PC-3 (cell line): ENCODE measurements around the gene EEF1AKMT4. TPM values are rescaled to one million over a fixed set of nuclear protein-coding genes. Genes with fewer than 3 reads are reported as not detected.
A peak's percentile ranks its signal among the peaks of the same experiment; 100 is the strongest.
"Not testable (repeated sequence)": the region's sequence is repeated elsewhere in the genome, so short reads cannot be mapped to it uniquely, and the experiment has no call there.

Experiments used
- ATAC-seq: fragments of 200-7000 bp; cut with Tn5 transposase; 2 replicates; pipeline ENCODE4 v1.9.1; 2020; ENCODE audit warnings: mild to moderate bottlenecking, moderate library complexity
- BruUV-seq: library from RNA; stranded (reverse); fragments of 400-500 nt; replicated peaks from 2 replicates; lab custom pipeline; 2021; lab: Mats Ljungman, UMichigan
- CTCF ChIA-PET: fragments of 300-600 bp; sonication (Branson Sonifier 250); formaldehyde crosslinking; loops from one replicate; lab custom pipeline; 2022; ENCODE audit warnings: antibody characterized with exemption; lab: Charles Lee
- POLR2A ChIA-PET: fragments of 300-600 bp; sonication (Branson Sonifier 250); formaldehyde crosslinking; loops from one replicate; lab custom pipeline; 2022; ENCODE audit warnings: antibody characterized with exemption; ENCODE audit not compliant: unreplicated experiment; lab: Charles Lee
- DNase-seq: peaks from one replicate; pipeline ENCODE4 v3.0.0-alpha.2; 2015
- H2AFZ ChIP-seq: fragments of 300-600 bp; sonication (generic); 2 replicates; pipeline ENCODE4 v1.6.0; 2016; ENCODE audit warnings: antibody characterized with exemption, low read length
- H3F3A ChIP-seq: fragments of 300-600 bp; sonication (generic); one replicate; pipeline ENCODE4 v1.6.0; 2017; ENCODE audit warnings: antibody characterized with exemption, low read length, control low read depth, mild to moderate bottlenecking; ENCODE audit not compliant: unreplicated experiment
- H3K27ac ChIP-seq: fragments of 300-600 bp; sonication (generic); 2 replicates; pipeline ENCODE4 v1.5.1; 2016; ENCODE audit warnings: mild to moderate bottlenecking, low read length
- H3K27me3 ChIP-seq: fragments of 300-600 bp; sonication (generic); 2 replicates; pipeline ENCODE4 v1.6.1; 2016; ENCODE audit warnings: low read length, mixed read lengths
- H3K36me3 ChIP-seq: fragments of 300-600 bp; sonication (generic); 2 replicates; pipeline ENCODE4 v1.6.1; 2016; ENCODE audit warnings: low read depth, mixed run types, low read length, mixed read lengths
- H3K4me1 ChIP-seq: fragments of 300-600 bp; sonication (generic); 2 replicates; pipeline ENCODE4 v1.5.1; 2016; ENCODE audit warnings: low read length; ENCODE audit not compliant: insufficient read depth
- H3K4me2 ChIP-seq: fragments of 300-600 bp; sonication (generic); 2 replicates; pipeline ENCODE4 v1.6.0; 2016; ENCODE audit warnings: low read length
- H3K4me3 ChIP-seq: fragments of 300-600 bp; sonication (generic); 2 replicates; pipeline ENCODE4 v1.5.1; 2016; ENCODE audit warnings: mild to moderate bottlenecking, low read length, mixed read lengths
- H3K79me2 ChIP-seq: fragments of 300-600 bp; sonication (generic); 2 replicates; pipeline ENCODE4 v1.6.1; 2017; ENCODE audit warnings: low read length, mixed read lengths
- H3K9ac ChIP-seq: fragments of 300-600 bp; sonication (generic); 2 replicates; pipeline ENCODE4 v1.6.0; 2016; ENCODE audit warnings: mild to moderate bottlenecking, low read length
- H3K9me2 ChIP-seq: fragments of 300-600 bp; sonication (generic); replicated peaks from 2 replicates; pipeline ENCODE4 v1.6.1; 2016; ENCODE audit warnings: mixed run types, low read length, mixed read lengths
- H3K9me3 ChIP-seq: fragments of 300-600 bp; sonication (generic); 2 replicates; pipeline ENCODE4 v1.6.1; 2016; ENCODE audit warnings: low read length, mixed read lengths
- H4K20me1 ChIP-seq: fragments of 300-600 bp; sonication (generic); 2 replicates; pipeline ENCODE4 v1.6.1; 2016; ENCODE audit warnings: low read length, mixed read lengths
- EZH2 ChIP-seq: fragments of 300-600 bp; sonication (generic); IDR thresholded peaks from one replicate; pipeline ENCODE4 v1.6.1; 2017; ENCODE audit warnings: antibody characterized with exemption, mild to moderate bottlenecking, low read length; ENCODE audit not compliant: unreplicated experiment
- EZH2phosphoT487 ChIP-seq: fragments of 300-600 bp; sonication (generic); IDR thresholded peaks from 2 replicates; pipeline ENCODE4 v1.6.1; 2018; ENCODE audit warnings: mild to moderate bottlenecking, antibody characterized with exemption, low read length, borderline replicate concordance
- intact Hi-C: fragments of 100-400 bp; cut with micrococcal nuclease; formaldehyde crosslinking; loops from 2 replicates; pipeline ENCODE4 v1.9.0; 2023
- total RNA-seq: library from RNA; depleted of rRNA; stranded (reverse); fragments of >200 nt; gene quantifications from 2 replicates; pipeline ENCODE4 v1.2.3, GENCODE V29; 2014
- TF ChIP-seq, protein P1 (sequence below): fragments of 300-600 bp; sonication (generic); conservative IDR thresholded peaks from 2 replicates; pipeline ENCODE4 v1.5.1; 2017; ENCODE audit warnings: antibody characterized with exemption, low read depth, mild to moderate bottlenecking, low read length

Gene EEF1AKMT4
- total RNA-seq, 1 experiment from 2014 or later, result 27.3 TPM

DNA sequence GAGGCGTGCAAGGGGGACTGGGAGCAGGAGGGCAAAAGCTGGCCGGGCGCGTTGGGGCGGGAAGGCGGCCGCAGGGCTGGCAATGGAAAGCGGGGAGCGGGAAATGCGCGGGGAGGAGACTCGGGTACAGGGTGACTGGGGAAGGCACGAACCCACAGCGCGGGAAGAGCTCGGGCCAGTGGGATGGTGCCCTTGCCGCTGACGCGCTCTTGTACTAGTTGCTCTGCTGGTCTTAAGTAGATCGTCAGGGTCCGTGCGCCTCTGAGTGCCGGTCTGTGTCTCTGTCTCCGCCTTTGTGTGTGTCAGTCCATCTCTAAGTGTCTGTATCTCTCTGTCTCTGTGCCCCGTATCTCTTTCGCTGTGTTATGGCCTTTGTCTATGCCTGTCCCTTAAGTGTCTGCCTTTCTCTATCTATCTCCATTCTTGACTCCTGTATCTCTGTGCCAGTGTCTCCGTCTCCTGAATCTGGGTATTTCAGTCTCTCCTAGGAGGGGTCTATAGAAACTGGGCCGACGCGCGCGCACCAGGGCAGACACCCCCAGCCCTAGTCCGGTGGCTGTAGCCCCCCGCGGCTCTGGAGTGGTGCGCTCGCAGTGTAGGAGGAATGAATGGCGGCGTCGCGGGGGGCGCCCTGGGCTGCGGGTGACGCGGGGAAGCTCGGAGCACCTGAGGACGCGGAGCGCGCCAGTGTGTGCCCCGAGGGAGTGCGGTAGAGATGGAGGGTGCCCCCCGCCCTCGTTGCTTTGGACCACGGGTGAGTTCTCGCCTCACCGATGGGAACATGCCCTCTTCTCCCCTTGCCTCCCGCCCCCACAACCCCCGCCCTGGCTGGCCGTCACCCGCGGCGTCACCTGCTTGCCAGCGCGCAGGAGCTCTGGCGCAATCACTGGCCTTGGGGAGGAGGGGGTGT, 12.6 kb downstream of the EEF1AKMT4 start:
- peak; percentile 21 for DNase-seq
- no peaks in the 10 kb centered on the region for H3K9me2 ChIP-seq
- POLR2A ChIA-PET, result interaction anchor here (0.6 kb wide), 1 partner anchor 50 kb away, joined by 3 read pairs; no protein-coding TSS in a partner anchor

DNA sequence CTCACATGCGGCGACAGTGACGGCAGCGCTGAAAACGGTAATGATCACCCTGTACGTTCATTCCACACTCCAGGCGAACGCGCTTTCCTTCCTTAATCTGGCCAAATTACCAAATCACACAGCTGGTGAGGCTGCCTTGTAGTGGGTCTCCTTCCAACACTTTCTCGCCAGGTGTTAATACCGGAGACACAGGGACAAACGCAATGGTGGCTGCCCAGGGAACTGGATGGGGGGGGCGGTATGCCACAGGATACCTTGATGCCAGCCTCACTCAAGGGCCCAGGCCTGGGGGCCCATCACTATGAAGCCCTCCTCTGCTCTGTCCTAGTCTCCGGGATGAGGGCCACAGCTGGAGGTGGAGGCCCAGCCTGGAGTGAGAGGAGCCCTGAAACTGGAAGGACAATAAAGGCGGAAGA, 13.3 kb downstream of the EEF1AKMT4 start:
- peaks cover 13% of the 10 kb centered on the region for H3K4me1 ChIP-seq
- H3K36me3 ChIP-seq, result no peaks in the 10 kb centered on the region
- H2AFZ ChIP-seq, result no peak overlapping the region
- POLR2A ChIA-PET, result no interaction called here
- no peak overlapping the region for H3K4me3 ChIP-seq
- no peak overlapping the region for H3K27ac ChIP-seq
- no peaks in the 10 kb centered on the region for H3K9me2 ChIP-seq
- no peaks in the 10 kb centered on the region for H3F3A ChIP-seq
- DNase-seq (no peak), ATAC-seq (no peak)
- no peaks in the 10 kb centered on the region for H3K27me3 ChIP-seq
- peaks cover 12% of the 10 kb centered on the region; the same call in 1 of the 2 replicates for H4K20me1 ChIP-seq
- BruUV-seq, result no TSS peak
- H3K9ac ChIP-seq, result no peak overlapping the region
- H3K4me2 ChIP-seq, result no peak overlapping the region
- H3K9me3 ChIP-seq, result no peaks in the 10 kb centered on the region
- TF ChIP-seq EZH2, result no peak
- no peak for TF ChIP-seq EZH2phosphoT487
- TF ChIP-seq, protein P1, sequence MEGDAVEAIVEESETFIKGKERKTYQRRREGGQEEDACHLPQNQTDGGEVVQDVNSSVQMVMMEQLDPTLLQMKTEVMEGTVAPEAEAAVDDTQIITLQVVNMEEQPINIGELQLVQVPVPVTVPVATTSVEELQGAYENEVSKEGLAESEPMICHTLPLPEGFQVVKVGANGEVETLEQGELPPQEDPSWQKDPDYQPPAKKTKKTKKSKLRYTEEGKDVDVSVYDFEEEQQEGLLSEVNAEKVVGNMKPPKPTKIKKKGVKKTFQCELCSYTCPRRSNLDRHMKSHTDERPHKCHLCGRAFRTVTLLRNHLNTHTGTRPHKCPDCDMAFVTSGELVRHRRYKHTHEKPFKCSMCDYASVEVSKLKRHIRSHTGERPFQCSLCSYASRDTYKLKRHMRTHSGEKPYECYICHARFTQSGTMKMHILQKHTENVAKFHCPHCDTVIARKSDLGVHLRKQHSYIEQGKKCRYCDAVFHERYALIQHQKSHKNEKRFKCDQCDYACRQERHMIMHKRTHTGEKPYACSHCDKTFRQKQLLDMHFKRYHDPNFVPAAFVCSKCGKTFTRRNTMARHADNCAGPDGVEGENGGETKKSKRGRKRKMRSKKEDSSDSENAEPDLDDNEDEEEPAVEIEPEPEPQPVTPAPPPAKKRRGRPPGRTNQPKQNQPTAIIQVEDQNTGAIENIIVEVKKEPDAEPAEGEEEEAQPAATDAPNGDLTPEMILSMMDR, result no peak
- no peaks in the 10 kb centered on the region for H3K79me2 ChIP-seq
- intact Hi-C loops, result no loop called here
- CTCF ChIA-PET, result no interaction called here

More for the DNA sequence above, 12.6 kb downstream of the EEF1AKMT4 start:
- Histone ChIP-seq H3K9me3 (no peaks in the 10 kb centered on the region), H3K27ac (no peak overlapping the region), H2AFZ (peak overlapping the region; percentile 93), H3K79me2 (no peaks in the 10 kb centered on the region), H3K9ac (no peak overlapping the region; the same call in 1 of the 2 replicates), H3F3A (no peaks in the 10 kb centered on the region), H3K4me2 (peak overlapping the region; percentile 99), H3K4me1 (peaks cover 13% of the 10 kb centered on the region), H4K20me1 (peaks cover 12% of the 10 kb centered on the region; the same call in 1 of the 2 replicates), H3K36me3 (no peaks in the 10 kb centered on the region), H3K4me3 (peak overlapping the region; percentile 75), H3K27me3 (no peaks in the 10 kb centered on the region)
- intact Hi-C loops, result no loop called here
- TF ChIP-seq EZH2phosphoT487 (no peak), EZH2 (no peak)
- TF ChIP-seq, protein P1, result no peak
- CTCF ChIA-PET, result no interaction called here
- BruUV-seq, result no TSS peak
- ATAC-seq, result peak; percentile 27

DNA sequence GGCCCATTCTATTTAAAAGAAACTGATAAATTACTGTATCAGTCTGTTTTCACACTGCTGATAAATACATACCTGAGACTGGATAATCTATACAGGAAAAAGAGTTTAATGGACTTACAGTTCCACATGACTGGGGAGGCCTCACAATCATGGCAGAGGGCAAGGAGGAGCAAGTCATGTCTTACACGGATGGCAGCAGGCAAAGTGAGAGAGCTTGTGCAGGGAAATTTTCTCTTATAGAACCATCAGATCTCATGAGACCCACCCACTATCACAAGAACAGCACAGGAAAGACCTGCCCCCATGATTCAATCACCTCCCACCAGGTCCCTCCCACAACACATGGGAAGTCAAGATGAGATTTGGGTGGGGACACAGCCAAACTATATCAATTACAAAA, 17.8 kb downstream of the EEF1AKMT4 start:
- H3K27ac ChIP-seq, intact Hi-C loops, H3K9me2 ChIP-seq, H3K4me3 ChIP-seq, H3K4me1 ChIP-seq, H3K9ac ChIP-seq, H3F3A ChIP-seq, H3K36me3 ChIP-seq, H3K27me3 ChIP-seq, H3K79me2 ChIP-seq, H4K20me1 ChIP-seq, POLR2A ChIA-PET, H2AFZ ChIP-seq, CTCF ChIA-PET, ATAC-seq, H3K4me2 ChIP-seq, BruUV-seq, DNase-seq, H3K9me3 ChIP-seq: not testable (repeated sequence)
